ENCODE results near the gene HOXB4. TPM values are rescaled to one million over a fixed set of nuclear protein-coding genes. Genes with fewer than 3 reads are reported as not detected.

Gene HOXB4
- polyA plus RNA-seq, 1 experiment, result 5.8 TPM

- Histone ChIP-seq H3K27ac (ENCODE audit: low read depth, low read length) (peak overlapping the region; percentile 80), H3K9me3 (ENCODE audit: control insufficient read depth, insufficient read depth, low read length) (no peaks in the 10 kb centered on the region; the same call in 1 of the 2 replicates), H3K4me3 (ENCODE audit: low read depth, low read length) (peak overlapping the region; percentile 67), H3K27me3 (ENCODE audit: control insufficient read depth, insufficient read depth, low read length) (peaks cover 27% of the 10 kb centered on the region)
- TF ChIP-seq CTCF (IDR thresholded peaks at IDR 0.05; ENCODE audit: low read depth, low read length), result no peak
- CTCF ChIA-PET, result no interaction called here
- POLR2A ChIA-PET, result no interaction called here
- no peak for DNase-seq (ENCODE audit: low read depth, low spot score)
Measured at GRCh38 chr17:48611213-48611612, 33.1 kb upstream of the HOXB4 start.

DNA sequence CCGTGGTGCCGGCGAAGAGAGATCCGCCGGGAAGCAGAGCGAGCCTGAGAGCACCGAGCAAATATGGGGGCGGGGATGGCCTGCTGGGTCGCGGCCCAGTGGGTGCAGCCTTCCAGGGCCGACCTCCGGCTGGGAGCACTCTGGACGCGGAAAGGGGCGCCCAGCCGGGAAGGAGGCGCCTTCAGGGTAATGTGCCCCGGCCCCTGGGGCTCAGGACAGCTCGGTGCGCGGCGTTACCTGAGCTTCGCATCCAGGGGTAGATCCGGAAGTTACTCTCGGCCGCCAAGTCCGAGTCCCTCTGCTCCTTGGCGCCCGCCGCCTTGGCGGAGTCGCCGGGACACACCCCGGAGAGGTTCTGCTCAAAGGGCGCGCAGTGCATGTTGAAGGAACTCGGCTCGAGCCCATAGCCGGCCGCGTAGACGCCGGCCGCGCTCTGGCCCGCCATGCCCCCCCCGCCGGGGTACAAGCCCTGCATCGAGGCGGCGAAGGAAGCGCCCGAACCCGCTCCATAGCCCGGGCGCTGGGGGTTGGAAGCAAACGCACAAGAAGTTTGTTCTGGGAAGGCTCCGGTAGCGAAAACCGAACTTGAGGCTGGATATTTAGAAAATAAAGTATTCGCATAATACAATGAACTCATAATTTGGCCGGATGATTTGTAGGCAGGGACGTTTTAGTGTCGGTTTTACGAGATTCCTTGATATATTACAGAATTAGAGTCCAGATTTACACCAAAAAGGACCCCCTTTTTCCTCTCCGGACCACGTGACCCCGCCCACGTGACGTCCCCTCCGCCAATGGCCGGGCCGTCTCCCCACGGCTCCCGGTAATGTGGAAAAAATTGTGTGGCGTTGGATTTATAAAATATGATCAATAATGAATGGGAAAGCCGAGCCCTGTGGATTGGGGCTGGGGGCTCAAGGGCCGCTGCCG is 32.4 kb upstream of the HOXB4 start, which contains the start of gene HOXB7:
Gene HOXB7, minus strand, starts transcription at position 736 of the 930 bp plus-strand sequence. Its CDS starts 99 bp downstream, at position 637.
- H3K9me3 ChIP-seq (ENCODE audit: control insufficient read depth, insufficient read depth, low read length), result peaks cover 4% of the 10 kb centered on the region; the same call in 1 of the 2 replicates
- DNase-seq (ENCODE audit: low read depth, low spot score), result no peak
- POLR2A ChIA-PET, result interaction anchor here (0.6 to 1.0 kb wide), 6 partner anchors 10 to 181 kb away, joined by 3 to 5 read pairs (median 4); no protein-coding TSS in a partner anchor
- peak within 1 kb of the TSS; percentile 80 for H3K27ac ChIP-seq (ENCODE audit: low read depth, low read length)
- peak within 1 kb of the TSS; percentile 67 for H3K4me3 ChIP-seq (ENCODE audit: low read depth, low read length)
- H3K27me3 ChIP-seq (ENCODE audit: control insufficient read depth, insufficient read depth, low read length), result peaks cover 20% of the 10 kb centered on the region
- no peak for TF ChIP-seq CTCF (IDR thresholded peaks at IDR 0.05; ENCODE audit: low read depth, low read length)
- CTCF ChIA-PET, result interaction anchor here (0.8 to 0.9 kb wide), 2 partner anchors 17 to 258 kb away, joined by 5 read pairs; partner anchors contain the start of gene HOXB5

DNA sequence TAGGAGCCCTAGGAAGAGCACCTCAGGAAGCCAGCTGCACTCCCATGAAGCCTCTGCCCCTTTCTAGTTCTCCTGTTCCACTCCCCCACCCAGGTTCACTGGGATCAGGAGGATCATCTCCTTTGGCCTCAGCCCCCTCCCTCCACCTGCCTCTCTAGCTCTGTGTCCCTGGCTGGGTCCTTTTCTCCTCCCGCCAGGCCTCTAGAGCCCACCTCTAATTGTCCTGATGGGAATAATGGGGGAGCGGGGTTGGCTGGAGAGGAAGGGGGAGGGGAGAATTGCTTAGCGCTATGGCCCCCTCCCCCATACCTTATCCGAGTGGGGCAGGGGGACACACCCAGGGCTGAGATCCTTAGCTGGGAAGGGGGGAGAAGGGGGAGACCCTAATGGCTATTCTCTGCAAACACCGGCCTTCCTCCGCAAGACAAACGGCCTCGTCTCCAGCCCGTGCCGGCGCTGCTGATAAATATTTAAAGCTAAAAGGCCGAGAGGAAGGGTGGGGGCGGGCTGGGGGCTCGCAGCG is 31.7 kb upstream of the HOXB4 start:
- Histone ChIP-seq H3K27ac (ENCODE audit: low read depth, low read length) (peak overlapping the region; percentile 31), H3K4me3 (ENCODE audit: low read depth, low read length) (peak overlapping the region; percentile 67), H3K27me3 (ENCODE audit: control insufficient read depth, insufficient read depth, low read length) (peaks cover 13% of the 10 kb centered on the region), H3K9me3 (ENCODE audit: control insufficient read depth, insufficient read depth, low read length) (peaks cover 4% of the 10 kb centered on the region; the same call in 1 of the 2 replicates)
- DNase-seq (ENCODE audit: low read depth, low spot score), result no peak
- ChIA-PET POLR2A (interaction anchor here (0.6 to 1.0 kb wide), 4 partner anchors 12 to 181 kb away, joined by 3 to 5 read pairs (median 4); no protein-coding TSS in a partner anchor), CTCF (interaction anchor here (0.6 to 0.9 kb wide), 3 partner anchors 16 to 347 kb away, joined by 3 to 5 read pairs (median 5); partner anchors contain the start of gene HOXB5)
- no peak for TF ChIP-seq CTCF (IDR thresholded peaks at IDR 0.05; ENCODE audit: low read depth, low read length)

DNA sequence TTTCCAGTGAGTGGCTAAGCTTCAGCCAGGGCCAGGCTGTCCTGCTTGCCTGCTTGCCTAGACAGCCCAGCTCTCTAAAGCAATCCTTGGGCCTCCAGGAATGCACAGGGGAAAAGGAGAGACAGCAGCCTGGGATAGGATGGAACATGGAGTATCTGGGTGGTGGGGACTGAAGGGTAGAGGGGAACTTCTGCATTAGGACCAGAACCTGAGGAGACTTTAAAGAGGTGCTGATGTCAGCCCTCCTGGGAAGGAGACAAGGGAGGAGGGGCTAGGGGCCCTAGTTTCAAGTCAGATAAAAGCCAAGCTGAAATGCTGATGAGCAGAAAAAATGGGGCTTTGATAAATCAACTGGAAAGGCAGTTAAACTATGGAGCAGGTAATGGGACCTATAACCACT is 30.9 kb upstream of the HOXB4 start:
- no peak for DNase-seq (ENCODE audit: low read depth, low spot score)
- Histone ChIP-seq H3K27me3 (ENCODE audit: control insufficient read depth, insufficient read depth, low read length) (peaks cover 6% of the 10 kb centered on the region), H3K27ac (ENCODE audit: low read depth, low read length) (peak overlapping the region; percentile 11), H3K9me3 (ENCODE audit: control insufficient read depth, insufficient read depth, low read length) (peaks cover 4% of the 10 kb centered on the region; the same call in 1 of the 2 replicates), H3K4me3 (ENCODE audit: low read depth, low read length) (peak overlapping the region; percentile 20; the same call in 1 of the 2 replicates)
- TF ChIP-seq CTCF (IDR thresholded peaks at IDR 0.05; ENCODE audit: low read depth, low read length), result no peak
- ChIA-PET CTCF (interaction anchor here (0.6 to 1.2 kb wide), 3 partner anchors 195 to 346 kb away, joined by 3 to 4 read pairs (median 3); no protein-coding TSS in a partner anchor), POLR2A (interaction anchor here (0.6 to 1.1 kb wide), 2 partner anchors 22 to 199 kb away, joined by 3 to 4 read pairs; no protein-coding TSS in a partner anchor)
